Activated T-cell treated with anti-CD3 and anti-CD28 coated beads for 48 hours (primary cell): ENCODE results near the gene ZFP1.
"Not testable (repeated sequence)": the region's sequence is repeated elsewhere in the genome, so short reads cannot be mapped to it uniquely, and the experiment has no call there.

Experiments
- DNase-seq: peaks from one replicate; pipeline ENCODE4 v3.0.0-alpha.2; 2020; ENCODE audit warnings: low read depth

Gene ZFP1

GRCh38 chr16:75113541-75114121 lies 34.7 kb upstream of the ZFP1 start:
- DNase-seq: no peak

GRCh38 chr16:75114179-75114945 lies 34.0 kb upstream of the ZFP1 start:
- no peak for DNase-seq

GRCh38 chr16:75114946-75115825 lies 33.1 kb upstream of the ZFP1 start:
- DNase-seq: no peak

GRCh38 chr16:75116081-75116910 lies 32.0 kb upstream of the ZFP1 start, which contains the start of gene LDHD:
TSS of gene LDHD (minus strand) at chr16:75116780. CDS start at chr16:75116720, 60 bp downstream.
- no peak for DNase-seq

- DNase-seq: no peak
These were observed 31.4 kb upstream of the ZFP1 start for GRCh38 chr16:75116911-75117245.

- DNase-seq: no peak
These were observed 29.3 kb upstream of the ZFP1 start for GRCh38 chr16:75118943-75119539.

- no peak for DNase-seq
These were observed 28.1 kb upstream of the ZFP1 start for GRCh38 chr16:75120253-75120652.

GRCh38 chr16:75121949-75122568 lies 26.3 kb upstream of the ZFP1 start:
- no peak for DNase-seq

GRCh38 chr16:75122609-75123008 lies 25.7 kb upstream of the ZFP1 start:
- no peak for DNase-seq

- no peak for DNase-seq
These were observed 20.5 kb upstream of the ZFP1 start for GRCh38 chr16:75127713-75128415.

- not testable (repeated sequence) for DNase-seq
These were observed 18.7 kb upstream of the ZFP1 start for GRCh38 chr16:75129421-75130149.

- no peak for DNase-seq
These were observed 18.1 kb upstream of the ZFP1 start for GRCh38 chr16:75130150-75130771.

GRCh38 chr16:75131081-75131480 lies 17.2 kb upstream of the ZFP1 start:
- no peak for DNase-seq

GRCh38 chr16:75138233-75138632 lies 10.1 kb upstream of the ZFP1 start:
- DNase-seq: no peak

GRCh38 chr16:75138636-75139035 lies 9.7 kb upstream of the ZFP1 start:
- DNase-seq: no peak

- DNase-seq: no peak
These were observed 8.8 kb upstream of the ZFP1 start for GRCh38 chr16:75139498-75139897.

GRCh38 chr16:75143941-75144340 lies 4.4 kb upstream of the ZFP1 start:
- no peak for DNase-seq

- no peak for DNase-seq
These were observed 385 bp upstream of the ZFP1 start for GRCh38 chr16:75147968-75148310.

- DNase-seq: no peak
These were observed 3.5 kb downstream of the ZFP1 start for GRCh38 chr16:75151798-75152197.
